GM18519 (cell line): Measurements from ENCODE around the gene UTP14A.
"Not testable (repeated sequence)": the region's sequence is repeated elsewhere in the genome, so short reads cannot be mapped to it uniquely, and the experiment has no call there.

ENCODE experiments used
- ATAC-seq: cut with Tn5 transposase; IDR thresholded peaks from one replicate; pipeline ENCODE4 v1.9.1; 2021; ENCODE audit warnings: mild to moderate bottlenecking, moderate library complexity; ENCODE audit not compliant: unreplicated experiment, low FRiP score

The UTP14A gene

GRCh38 chrX:129905787-129906580, at the start of gene UTP14A:
UTP14A (plus strand) TSS chrX:129906164; CDS start chrX:129906211, 47 bp downstream.
- peak; percentile 67 for ATAC-seq

DNA sequence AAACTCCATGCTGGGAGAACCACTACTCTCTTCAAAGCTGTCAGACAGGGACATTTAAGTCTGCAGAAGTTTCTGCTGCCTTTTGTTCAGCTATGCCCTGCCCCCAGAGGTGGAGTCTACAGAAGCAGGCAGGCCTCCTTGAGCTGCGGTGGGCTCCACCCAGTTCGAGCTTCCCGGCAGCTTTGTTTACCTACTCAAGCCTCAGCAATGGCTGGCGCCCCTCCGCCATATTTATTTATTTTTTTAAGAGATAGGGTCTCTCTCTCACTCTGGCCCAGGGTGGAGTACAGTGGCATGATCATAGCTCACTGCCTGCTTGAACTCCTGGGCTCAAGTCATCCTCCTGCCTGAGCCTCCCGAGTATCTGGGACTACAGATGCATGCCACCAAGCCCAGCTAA, 46.8 kb upstream of the UTP14A start:
- not testable (repeated sequence) for ATAC-seq

GRCh38 chrX:129866321-129866720, 39.6 kb upstream of the UTP14A start:
- not testable (repeated sequence) for ATAC-seq

DNA sequence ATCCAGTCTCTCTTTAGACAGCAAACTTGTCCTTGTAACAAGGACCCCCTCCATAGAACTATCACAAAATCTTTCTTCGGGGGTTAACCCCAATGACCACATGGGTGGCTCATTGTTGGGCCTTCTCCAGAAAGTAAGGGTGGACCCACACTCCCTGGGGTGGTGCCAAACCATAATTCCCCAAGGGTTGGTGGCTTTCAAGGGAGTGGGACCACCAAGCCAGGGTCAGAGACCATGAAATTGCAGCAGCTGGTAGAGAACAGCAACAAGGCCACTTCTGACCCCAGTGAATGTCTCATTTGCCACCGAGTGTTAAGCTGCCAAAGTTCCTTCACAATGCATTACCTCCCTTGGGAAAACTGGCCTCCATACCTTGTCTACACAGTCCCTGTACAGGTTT, 33.4 kb upstream of the UTP14A start:
- no peak for ATAC-seq

GRCh38 chrX:129875669-129876068, 30.3 kb upstream of the UTP14A start:
- no peak for ATAC-seq

- ATAC-seq = no peak
Measured at GRCh38 chrX:129876771-129877305, 29.1 kb upstream of the UTP14A start.

DNA sequence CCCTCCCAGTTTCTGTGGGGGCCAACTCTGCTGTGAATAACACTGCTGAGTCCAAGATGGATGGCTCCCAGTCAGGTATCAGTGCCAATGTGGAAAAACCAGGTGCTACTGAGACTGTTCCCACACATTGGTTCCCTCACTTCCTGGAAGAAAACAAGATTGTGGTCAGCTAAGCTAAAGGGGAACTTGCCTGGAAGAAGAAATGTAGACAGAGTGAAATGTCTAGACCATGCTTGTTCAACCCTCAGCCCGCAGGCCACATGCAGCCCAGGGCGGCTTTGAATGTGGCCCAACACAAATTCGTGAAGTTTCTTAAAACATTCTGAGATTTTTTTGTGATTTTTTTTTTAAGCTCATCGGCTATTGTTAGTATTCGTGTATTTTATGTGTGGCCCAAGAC, 28.6 kb upstream of the UTP14A start:
- no peak for ATAC-seq

- no peak for ATAC-seq
Measured at GRCh38 chrX:129900054-129900453, 5.9 kb upstream of the UTP14A start.

GRCh38 chrX:129908636-129909035, 2.7 kb downstream of the UTP14A start:
- ATAC-seq = no peak

DNA sequence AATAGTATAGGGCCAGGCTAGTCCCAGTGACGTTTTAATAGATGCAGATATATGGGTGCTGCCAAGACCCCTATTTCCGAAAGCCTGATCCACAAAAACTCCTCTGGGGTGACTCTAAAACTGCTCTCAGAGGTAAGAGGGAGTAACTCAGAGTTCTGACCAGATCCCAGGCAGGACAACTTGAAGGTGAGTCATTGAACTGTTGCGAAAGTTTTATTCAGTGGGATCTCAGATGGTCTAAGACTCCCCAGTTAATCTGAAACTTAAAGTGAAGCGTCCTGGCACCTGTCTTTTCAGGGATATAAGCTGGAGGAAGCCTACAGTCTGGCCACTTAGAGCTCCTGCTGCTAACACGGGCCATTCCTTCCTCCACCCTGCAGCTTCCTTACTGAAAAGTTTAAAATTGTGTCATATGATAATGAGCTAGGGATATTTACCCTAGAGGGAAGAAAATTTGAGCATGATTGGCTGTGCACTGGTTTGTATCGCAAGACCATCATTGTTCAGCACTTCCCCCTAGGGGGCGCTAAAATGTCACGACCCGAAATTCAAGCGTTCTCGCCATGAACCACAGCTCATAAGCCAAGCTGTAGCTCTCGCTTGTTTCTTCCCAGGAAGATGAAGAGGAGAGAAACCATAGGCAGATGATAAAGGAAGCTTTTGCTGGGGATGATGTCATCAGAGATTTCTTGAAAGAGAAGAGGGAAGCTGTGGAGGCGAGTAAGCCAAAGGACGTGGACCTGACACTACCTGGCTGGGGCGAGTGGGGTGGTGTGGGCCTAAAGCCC, 19.5 kb downstream of the UTP14A start:
- no peak for ATAC-seq

- ATAC-seq = no peak
Measured at GRCh38 chrX:129930941-129931410, 25.0 kb downstream of the UTP14A start.

DNA sequence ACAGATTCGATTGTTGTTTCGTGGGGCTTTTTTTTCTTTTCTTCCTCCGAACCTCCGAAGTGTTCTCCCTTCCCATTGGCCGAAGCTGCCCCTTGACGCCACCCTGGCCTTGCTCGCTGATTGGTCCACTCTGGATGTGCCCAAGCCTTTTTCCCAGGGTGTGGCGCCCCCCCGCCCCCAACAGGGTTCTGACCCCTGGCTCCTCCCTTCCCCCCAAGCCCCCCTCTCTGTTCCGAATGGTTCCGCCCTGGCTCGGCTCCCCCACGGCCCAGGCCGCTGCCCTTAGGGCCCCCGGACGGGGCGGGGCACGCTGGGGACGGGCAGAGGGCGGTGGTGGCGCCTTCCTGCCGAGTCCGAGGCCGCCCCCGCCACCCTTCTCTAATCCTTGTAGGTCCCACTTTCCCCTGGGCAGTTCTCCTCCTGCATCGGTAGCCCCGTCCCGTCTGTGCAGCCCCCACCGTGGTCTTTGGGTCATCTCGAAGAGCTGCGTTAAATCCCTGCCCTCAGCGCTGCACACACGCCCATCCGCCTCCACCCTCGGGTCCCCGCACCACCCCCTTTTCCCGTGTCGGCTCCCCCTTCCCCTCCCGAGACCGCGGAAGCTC, 25.5 kb downstream of the UTP14A start:
- no peak for ATAC-seq

GRCh38 chrX:129932016-129932820, 26.3 kb downstream of the UTP14A start:
- peak; percentile 42 for ATAC-seq

- peak; percentile 20 for ATAC-seq
Measured at GRCh38 chrX:129932821-129933321, 26.9 kb downstream of the UTP14A start.

- no peak for ATAC-seq
Measured at GRCh38 chrX:129933700-129934099, 27.7 kb downstream of the UTP14A start.

GRCh38 chrX:129934461-129934860, 28.5 kb downstream of the UTP14A start:
- no peak for ATAC-seq

GRCh38 chrX:129934952-129935351, 29.0 kb downstream of the UTP14A start:
- ATAC-seq = no peak

- ATAC-seq = no peak
Measured at GRCh38 chrX:129938081-129938480, 32.1 kb downstream of the UTP14A start.

DNA sequence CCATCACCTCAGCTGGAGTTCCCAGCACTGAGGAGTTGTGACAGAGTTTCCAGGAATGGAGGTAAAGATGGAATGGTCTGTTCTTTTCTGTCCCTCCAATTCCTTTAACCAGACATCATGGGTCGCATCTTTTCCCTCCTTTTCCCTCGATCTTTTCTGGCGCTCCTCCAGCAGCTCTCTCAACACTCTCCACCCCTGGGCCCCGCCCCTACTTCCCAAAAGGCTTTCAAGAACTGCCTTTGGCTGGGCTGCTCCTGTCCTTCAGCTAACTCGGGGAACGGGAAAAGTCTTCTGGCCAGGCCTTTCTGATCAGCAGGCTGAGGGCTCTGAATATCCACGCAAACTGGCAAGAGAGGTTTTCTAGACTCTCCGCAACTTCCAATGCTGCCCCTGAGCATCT, 34.0 kb downstream of the UTP14A start:
- no peak for ATAC-seq

GRCh38 chrX:129940721-129941120, 34.8 kb downstream of the UTP14A start:
- no peak for ATAC-seq
